Measurements from ENCODE around the gene GFI1B. TPM values are rescaled to one million over a fixed set of nuclear protein-coding genes. Genes with fewer than 3 reads are reported as not detected.

GFI1B gene
- total RNA-seq, 1 donor from 2014 or later, result not detected

DNA sequence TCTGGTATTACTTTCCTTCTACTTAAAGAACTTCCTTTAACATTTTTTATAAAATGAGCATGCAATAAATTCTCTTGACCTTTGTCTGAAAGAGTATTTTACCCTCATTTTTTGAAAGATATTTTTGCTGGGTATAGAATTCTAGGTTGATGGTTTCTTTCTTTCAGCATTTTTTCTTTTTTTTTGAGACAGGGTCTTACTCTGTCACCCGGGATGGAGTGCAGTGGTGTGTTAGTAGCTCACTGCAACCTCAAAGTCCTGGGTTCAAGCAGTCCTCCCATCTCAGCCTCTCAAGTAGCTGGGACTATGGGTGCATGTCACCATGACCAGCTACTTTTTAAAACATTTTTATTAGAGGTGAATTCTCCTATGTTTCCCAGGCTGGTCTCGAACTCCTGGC lies 23.4 kb upstream of the GFI1B start:
- Histone ChIP-seq H3K9ac (no peak overlapping the region), H3F3A (ENCODE audit: low read depth) (no peaks in the 10 kb centered on the region), H3K4me1 (no peaks in the 10 kb centered on the region), H3K36me3 (no peaks in the 10 kb centered on the region), H3K79me2 (ENCODE audit: low read depth) (no peaks in the 10 kb centered on the region), H3K27me3 (no peaks in the 10 kb centered on the region), H3K9me3 (ENCODE audit: low read depth) (no peaks in the 10 kb centered on the region), H3K27ac (no peak overlapping the region), H3K4me3 (no peak overlapping the region), H4K20me1 (ENCODE audit: low read depth) (no peaks in the 10 kb centered on the region), H2AFZ (replicated peaks) (no peak overlapping the region), H3K4me2 (no peak overlapping the region)
- Mint-ChIP-seq H3K27ac (no peak overlapping the region), H3K9me3 (peaks cover 8% of the 10 kb centered on the region), H3K27me3 (ENCODE audit: insufficient read depth, low read depth) (peaks cover 6% of the 10 kb centered on the region), H3K4me1 (no peaks in the 10 kb centered on the region), H3K36me3 (no peaks in the 10 kb centered on the region), H3K4me3 (no peak overlapping the region)
- TF ChIP-seq EZH2 (IDR thresholded peaks at IDR 0.05), result no peak
- no peak for TF ChIP-seq EZH2phosphoT487 (IDR thresholded peaks at IDR 0.05)
- TF ChIP-seq, protein P1, sequence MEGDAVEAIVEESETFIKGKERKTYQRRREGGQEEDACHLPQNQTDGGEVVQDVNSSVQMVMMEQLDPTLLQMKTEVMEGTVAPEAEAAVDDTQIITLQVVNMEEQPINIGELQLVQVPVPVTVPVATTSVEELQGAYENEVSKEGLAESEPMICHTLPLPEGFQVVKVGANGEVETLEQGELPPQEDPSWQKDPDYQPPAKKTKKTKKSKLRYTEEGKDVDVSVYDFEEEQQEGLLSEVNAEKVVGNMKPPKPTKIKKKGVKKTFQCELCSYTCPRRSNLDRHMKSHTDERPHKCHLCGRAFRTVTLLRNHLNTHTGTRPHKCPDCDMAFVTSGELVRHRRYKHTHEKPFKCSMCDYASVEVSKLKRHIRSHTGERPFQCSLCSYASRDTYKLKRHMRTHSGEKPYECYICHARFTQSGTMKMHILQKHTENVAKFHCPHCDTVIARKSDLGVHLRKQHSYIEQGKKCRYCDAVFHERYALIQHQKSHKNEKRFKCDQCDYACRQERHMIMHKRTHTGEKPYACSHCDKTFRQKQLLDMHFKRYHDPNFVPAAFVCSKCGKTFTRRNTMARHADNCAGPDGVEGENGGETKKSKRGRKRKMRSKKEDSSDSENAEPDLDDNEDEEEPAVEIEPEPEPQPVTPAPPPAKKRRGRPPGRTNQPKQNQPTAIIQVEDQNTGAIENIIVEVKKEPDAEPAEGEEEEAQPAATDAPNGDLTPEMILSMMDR (IDR thresholded peaks at IDR 0.05), result no peak
- no peak for DNase-seq (ENCODE audit: low spot score)

- Histone ChIP-seq H3K27me3 (no peaks in the 10 kb centered on the region), H3F3A (ENCODE audit: low read depth) (no peaks in the 10 kb centered on the region), H3K4me1 (no peaks in the 10 kb centered on the region), H3K4me3 (no peak overlapping the region), H3K27ac (no peak overlapping the region), H4K20me1 (ENCODE audit: low read depth) (no peaks in the 10 kb centered on the region), H3K9me3 (ENCODE audit: low read depth) (no peaks in the 10 kb centered on the region), H3K36me3 (no peaks in the 10 kb centered on the region), H3K79me2 (ENCODE audit: low read depth) (no peaks in the 10 kb centered on the region), H2AFZ (replicated peaks) (no peak overlapping the region), H3K4me2 (no peak overlapping the region), H3K9ac (no peak overlapping the region)
- H3K27me3 Mint-ChIP-seq (ENCODE audit: insufficient read depth, low read depth), result peaks cover 6% of the 10 kb centered on the region
- H3K27ac Mint-ChIP-seq, result no peak overlapping the region
- no peaks in the 10 kb centered on the region for H3K4me1 Mint-ChIP-seq
- DNase-seq (ENCODE audit: low spot score), result no peak
- TF ChIP-seq, protein P1 (IDR thresholded peaks at IDR 0.05), result no peak
- TF ChIP-seq EZH2 (IDR thresholded peaks at IDR 0.05) (no peak), EZH2phosphoT487 (IDR thresholded peaks at IDR 0.05) (no peak)
- no peak overlapping the region for H3K4me3 Mint-ChIP-seq
- H3K36me3 Mint-ChIP-seq, result no peaks in the 10 kb centered on the region
- H3K9me3 Mint-ChIP-seq, result peaks cover 8% of the 10 kb centered on the region
Observed at GRCh38 chr9:132955768-132956167, 22.7 kb upstream of the GFI1B start.

GRCh38 chr9:132957805-132958204 lies 20.7 kb upstream of the GFI1B start:
- no peak overlapping the region for H3K27ac ChIP-seq
- H3F3A ChIP-seq (ENCODE audit: low read depth), result no peaks in the 10 kb centered on the region
- H3K36me3 ChIP-seq, result no peaks in the 10 kb centered on the region
- H3K4me2 ChIP-seq, result no peak overlapping the region
- no peak overlapping the region for H3K4me3 ChIP-seq
- H3K9ac ChIP-seq, result no peak overlapping the region
- no peak for TF ChIP-seq EZH2 (IDR thresholded peaks at IDR 0.05)
- Mint-ChIP-seq H3K9me3 (peaks cover 8% of the 10 kb centered on the region), H3K4me1 (no peaks in the 10 kb centered on the region), H3K27ac (no peak overlapping the region), H3K27me3 (ENCODE audit: insufficient read depth, low read depth) (peaks cover 6% of the 10 kb centered on the region), H3K36me3 (no peaks in the 10 kb centered on the region), H3K4me3 (no peak overlapping the region)
- H3K79me2 ChIP-seq (ENCODE audit: low read depth), result no peaks in the 10 kb centered on the region
- H4K20me1 ChIP-seq (ENCODE audit: low read depth), result no peaks in the 10 kb centered on the region
- H3K9me3 ChIP-seq (ENCODE audit: low read depth), result no peaks in the 10 kb centered on the region
- no peak overlapping the region for H2AFZ ChIP-seq (replicated peaks)
- H3K4me1 ChIP-seq, result no peaks in the 10 kb centered on the region
- no peaks in the 10 kb centered on the region for H3K27me3 ChIP-seq
- no peak for DNase-seq (ENCODE audit: low spot score)

DNA sequence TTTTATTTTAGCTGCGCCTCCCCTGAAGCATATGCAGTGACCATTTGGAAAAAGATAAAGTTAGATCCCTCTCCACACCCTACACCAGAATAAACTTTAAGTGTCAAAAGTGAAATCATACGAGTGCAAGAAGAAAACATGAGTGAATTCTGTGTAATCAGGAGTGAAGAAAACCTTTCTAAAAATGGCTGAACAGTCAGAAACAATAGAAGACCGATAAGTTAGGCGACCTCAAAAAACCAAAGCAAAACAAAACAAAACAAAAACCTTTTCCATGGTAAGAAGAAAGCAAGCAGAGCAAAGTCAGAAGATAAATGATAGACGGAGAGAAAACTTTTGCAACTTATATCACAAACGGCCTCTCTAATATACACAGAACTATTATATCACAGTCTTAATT lies 17.5 kb upstream of the GFI1B start:
- Histone ChIP-seq H3K4me1 (no peaks in the 10 kb centered on the region), H3K4me3 (no peak overlapping the region), H4K20me1 (ENCODE audit: low read depth) (no peaks in the 10 kb centered on the region), H3K9me3 (ENCODE audit: low read depth) (no peaks in the 10 kb centered on the region), H3K27me3 (no peaks in the 10 kb centered on the region), H3K79me2 (ENCODE audit: low read depth) (no peaks in the 10 kb centered on the region), H2AFZ (replicated peaks) (no peak overlapping the region), H3K9ac (no peak overlapping the region), H3F3A (ENCODE audit: low read depth) (no peaks in the 10 kb centered on the region), H3K27ac (no peak overlapping the region), H3K4me2 (no peak overlapping the region), H3K36me3 (no peaks in the 10 kb centered on the region)
- no peaks in the 10 kb centered on the region for H3K4me1 Mint-ChIP-seq
- no peak overlapping the region for H3K27ac Mint-ChIP-seq
- peaks cover 7% of the 10 kb centered on the region for H3K27me3 Mint-ChIP-seq (ENCODE audit: insufficient read depth, low read depth)
- H3K4me3 Mint-ChIP-seq, result no peak overlapping the region
- H3K36me3 Mint-ChIP-seq, result no peaks in the 10 kb centered on the region
- DNase-seq (ENCODE audit: low spot score), result no peak
- TF ChIP-seq, protein P1 (IDR thresholded peaks at IDR 0.05), result no peak
- TF ChIP-seq EZH2 (IDR thresholded peaks at IDR 0.05), result no peak
- TF ChIP-seq EZH2phosphoT487 (IDR thresholded peaks at IDR 0.05), result no peak
- peaks cover 2% of the 10 kb centered on the region for H3K9me3 Mint-ChIP-seq

All from neural progenitor cell (in vitro differentiated cells).